Stimulated activated naive CD4-positive, alpha-beta T cell (primary cell): Measurements from ENCODE around the gene PTRH2.
"Not testable (repeated sequence)": the region's sequence is repeated elsewhere in the genome, so short reads cannot be mapped to it uniquely, and the experiment has no call there.

ENCODE experiments used
- DNase-seq, 6 experiments: peaks; one replicate each; lab custom pipeline; 2025; lab: John Stamatoyannopoulos, UW

PTRH2 gene

DNA sequence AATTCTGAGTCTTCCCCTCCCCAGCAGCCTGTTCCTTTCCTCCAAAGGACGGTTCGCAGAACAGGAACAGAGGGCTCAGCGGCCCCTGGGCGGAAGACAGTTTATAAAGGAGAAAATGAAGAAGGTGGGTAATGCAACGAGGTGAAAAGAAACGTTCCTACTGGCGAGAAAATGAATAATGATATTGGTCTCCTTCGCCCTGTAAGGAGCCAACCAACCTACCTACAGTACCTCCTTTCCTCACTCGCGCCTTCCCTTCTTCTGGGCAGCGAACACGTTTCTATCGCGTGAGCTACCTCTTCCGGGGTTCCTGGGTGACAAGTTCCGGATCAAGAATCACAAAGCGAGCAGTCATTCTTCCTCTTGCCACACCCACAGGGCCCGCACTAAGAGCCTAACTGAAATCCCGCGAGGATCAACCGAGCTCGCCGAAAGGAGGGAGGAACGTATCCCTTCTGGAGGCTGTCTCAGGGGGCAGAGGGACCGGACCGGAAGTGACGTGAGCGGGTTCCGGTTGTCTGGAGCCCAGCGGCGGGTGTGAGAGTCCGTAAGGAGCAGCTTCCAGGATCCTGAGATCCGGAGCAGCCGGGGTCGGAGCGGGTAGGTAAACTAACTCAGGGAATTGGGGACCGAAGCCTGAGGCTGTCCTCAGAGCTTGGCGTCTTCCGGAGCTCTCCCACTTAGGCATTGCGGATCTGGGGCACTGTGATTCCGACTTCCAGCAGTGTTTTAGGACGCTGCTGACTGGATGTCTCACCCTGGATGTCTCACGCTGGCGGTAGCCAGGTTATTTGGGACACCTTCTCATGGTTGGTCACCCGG lies at the start of gene PTRH2, which contains the start of gene VMP1:
PTRH2 (minus strand) TSS at position 282 of the 822 bp plus-strand sequence. CDS start 9,452 bp downstream, outside the sequence.
VMP1 (plus strand) TSS at position 506 of the 822 bp plus-strand sequence. CDS start 23,793 bp downstream, outside the sequence.
- DNase-seq = peak; percentile 77 to 91 (median 84)

- no peak for DNase-seq
Observed at GRCh38 chr17:59756236-59756818, 49.1 kb upstream of the PTRH2 start.

GRCh38 chr17:59755069-59755468 lies 47.8 kb upstream of the PTRH2 start:
- not testable (repeated sequence) for DNase-seq

DNA sequence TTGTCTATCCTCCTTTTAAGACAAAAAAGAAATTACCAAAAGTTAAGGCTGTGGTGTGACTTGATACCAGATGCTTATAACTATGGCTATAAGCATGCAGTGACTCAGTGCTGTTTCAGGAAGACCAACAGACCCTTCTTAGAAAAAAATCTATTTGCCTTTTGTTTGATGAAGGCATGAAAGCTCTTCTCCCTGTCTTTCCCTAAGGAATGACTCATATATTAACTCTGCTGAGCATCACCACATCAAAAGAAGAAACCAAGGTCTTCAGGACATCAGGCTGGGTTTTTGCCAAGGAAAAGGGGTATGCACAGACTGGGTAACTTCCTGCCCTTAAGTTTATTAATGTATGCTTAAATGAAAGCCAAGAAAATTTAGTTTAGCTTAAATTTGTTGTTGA lies 47.3 kb upstream of the PTRH2 start:
- DNase-seq = no peak

DNA sequence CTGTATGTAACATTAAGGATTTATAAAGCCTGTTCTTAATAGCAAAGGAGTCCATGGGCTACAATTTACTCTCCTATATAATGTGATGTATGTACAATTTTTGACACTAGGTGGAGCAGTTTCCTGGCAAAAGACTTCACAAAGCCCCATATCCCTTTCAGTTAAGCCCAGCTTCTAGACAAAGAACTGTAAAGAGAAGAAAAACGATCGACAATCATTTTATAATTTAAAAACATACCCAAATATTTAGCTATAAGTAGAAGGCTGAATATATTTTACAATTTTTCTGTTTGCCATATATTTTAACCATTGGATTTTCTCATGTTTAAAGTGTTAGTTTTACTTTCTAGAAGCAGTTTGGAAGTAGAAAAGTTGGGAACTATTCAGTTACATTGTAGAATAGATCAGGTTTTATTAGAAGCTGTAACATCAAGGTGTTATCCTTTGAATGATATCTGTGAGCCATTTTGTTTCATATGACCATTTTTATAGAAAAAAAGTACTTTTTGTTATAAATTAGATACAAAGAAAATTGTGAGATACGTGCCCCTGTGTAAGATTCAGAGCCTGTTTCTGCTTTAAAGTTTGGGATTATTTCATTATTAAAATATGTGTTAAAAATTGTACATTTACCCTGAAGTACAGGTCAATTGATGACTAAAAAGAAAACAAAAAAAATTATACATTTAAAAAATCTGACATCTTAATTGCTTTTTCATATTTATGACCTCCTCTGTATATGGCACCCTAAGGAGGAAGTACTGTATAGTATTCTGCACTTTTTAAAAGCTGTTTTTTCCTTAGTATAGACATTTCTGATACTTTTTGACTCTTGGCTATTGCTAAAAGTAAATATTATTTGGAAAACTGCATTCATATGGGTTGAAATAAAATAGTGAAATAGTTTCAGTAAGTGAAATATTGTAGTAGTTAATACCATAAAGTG lies 46.6 kb upstream of the PTRH2 start:
- peak in 3 of 6 experiments; percentile 54 to 74 (median 68) for DNase-seq

DNA sequence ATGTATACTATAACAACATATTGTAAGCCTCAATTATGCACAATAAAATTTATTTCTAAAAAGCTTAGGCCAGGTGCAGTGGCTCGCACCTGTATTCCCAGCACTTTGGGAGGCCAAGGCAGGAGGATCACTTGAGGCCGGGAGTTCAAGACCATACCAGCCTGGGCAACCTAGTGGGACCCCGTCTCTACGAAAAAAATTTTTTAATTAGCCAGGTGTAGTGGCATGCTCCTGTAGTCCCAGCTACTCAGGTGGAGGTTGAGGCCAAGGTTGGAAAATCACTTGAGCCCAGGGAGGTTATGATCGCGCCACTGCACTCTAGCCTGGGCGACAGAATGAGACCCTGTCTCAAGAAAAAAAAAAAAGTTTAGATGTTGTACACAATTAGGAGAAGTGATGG lies 45.7 kb upstream of the PTRH2 start:
- DNase-seq = no peak

DNA sequence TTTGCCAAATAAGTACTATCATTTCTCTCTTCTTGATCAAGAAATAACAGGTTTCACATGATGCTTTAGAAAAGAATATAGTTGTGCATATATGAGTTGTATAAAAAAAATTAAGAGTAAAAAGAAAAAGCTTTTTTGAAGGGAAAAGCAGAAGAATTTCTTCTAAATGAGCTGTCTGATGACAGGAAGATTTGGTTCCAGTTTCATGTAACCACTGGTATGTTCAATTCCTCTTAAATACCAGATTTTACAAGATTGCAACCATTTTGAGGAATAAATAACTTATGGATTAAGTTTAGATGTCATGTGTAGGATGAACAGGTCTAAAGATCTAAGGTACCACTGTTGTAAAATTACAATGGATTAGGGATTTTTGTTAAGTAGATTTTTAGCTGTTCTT lies 45.2 kb upstream of the PTRH2 start:
- no peak for DNase-seq

- no peak for DNase-seq
Observed at GRCh38 chr17:59751955-59752413, 44.8 kb upstream of the PTRH2 start.

GRCh38 chr17:59748591-59748990 lies 41.4 kb upstream of the PTRH2 start:
- no peak for DNase-seq

GRCh38 chr17:59746849-59747445 lies 39.7 kb upstream of the PTRH2 start:
- DNase-seq = peak in 2 of 6 experiments; percentile 2 to 6

- DNase-seq = no peak
Observed at GRCh38 chr17:59745040-59745439, 37.8 kb upstream of the PTRH2 start.

DNA sequence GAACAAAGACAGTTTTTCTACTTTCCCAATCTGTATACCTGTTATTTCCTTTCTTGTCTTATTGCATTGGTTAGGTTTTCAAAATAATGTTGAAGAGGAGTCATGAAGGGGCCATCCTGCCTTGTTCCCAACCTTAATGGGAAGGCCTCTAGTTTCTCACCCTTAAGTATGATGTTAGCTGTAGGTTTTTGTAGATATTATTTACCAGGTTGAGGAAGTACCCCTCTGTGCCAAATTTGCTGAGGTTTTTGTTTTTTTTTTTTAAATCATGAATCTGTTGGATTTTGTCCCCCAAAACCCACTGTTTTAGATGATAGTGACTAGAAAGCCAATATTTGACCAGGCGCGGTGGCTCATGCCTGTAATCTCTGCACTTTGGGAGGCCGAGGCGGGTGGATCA lies 36.6 kb upstream of the PTRH2 start:
- no peak for DNase-seq

- no peak for DNase-seq
Observed at GRCh38 chr17:59737324-59737723, 30.1 kb upstream of the PTRH2 start.

DNA sequence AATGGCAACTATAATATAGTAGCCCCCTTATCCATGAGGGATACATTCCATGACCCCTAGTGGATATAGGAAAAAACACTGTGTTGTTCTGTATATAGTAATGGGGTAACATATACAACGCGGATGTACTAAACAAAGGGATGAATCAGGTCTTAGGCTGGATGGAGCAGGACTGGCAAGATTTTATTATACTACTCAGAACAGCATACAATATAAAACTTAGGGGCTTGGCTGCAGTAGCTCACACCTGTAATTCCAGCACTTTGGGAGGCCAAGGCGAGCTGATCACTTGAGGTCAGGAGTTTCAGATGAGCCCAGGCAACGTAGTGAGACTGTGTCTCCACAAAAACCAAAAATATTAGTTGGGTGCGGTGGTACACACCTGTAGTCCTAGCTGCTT lies 27.0 kb upstream of the PTRH2 start:
- DNase-seq = no peak

- DNase-seq = no peak
Observed at GRCh38 chr17:59733697-59734096, 26.5 kb upstream of the PTRH2 start.

GRCh38 chr17:59730268-59730834 lies 23.1 kb upstream of the PTRH2 start:
- no peak for DNase-seq

- DNase-seq = no peak
Observed at GRCh38 chr17:59727817-59728533, 20.7 kb upstream of the PTRH2 start.

DNA sequence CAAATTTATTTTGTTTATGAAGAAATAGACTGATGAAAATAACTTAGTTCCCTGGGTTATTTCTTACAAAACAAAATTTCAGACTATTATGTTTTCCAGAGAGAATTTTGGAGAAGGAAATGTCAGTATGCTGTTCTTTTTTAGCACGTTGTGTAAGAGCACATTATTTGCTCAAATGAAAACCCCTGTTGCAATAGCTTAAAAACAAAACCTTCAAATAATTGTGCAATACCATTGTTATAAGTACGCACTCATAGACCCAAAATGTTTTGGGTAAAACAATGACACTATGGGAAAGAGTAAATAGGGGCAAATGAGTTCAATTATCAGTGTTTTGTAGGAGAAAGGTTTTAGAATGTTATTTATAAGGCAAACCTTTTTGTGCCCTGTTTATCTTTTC lies 18.5 kb upstream of the PTRH2 start:
- no peak for DNase-seq

- no peak for DNase-seq
Observed at GRCh38 chr17:59723607-59724006, 16.4 kb upstream of the PTRH2 start.

DNA sequence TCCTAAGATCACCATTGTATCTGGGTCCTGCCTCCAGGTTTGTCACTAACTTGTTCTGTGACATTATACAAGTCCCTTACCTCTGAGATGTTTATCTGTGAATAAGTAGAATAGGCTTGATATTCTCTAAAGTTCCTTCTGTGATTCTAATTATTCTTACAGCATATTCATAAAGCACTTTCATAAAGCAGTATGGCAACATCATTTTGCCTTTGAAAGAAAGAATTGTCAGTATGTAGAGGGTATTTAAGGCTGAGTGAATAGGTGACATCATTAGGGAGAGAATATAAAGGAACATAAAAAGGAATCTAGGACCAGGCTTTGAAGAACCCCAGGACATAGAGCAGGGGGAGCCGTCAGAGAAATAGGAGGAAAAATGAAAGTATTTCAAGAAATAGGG lies 15.8 kb upstream of the PTRH2 start:
- no peak for DNase-seq

GRCh38 chr17:59722623-59723022 lies 15.4 kb upstream of the PTRH2 start:
- no peak for DNase-seq
